KMS-11 (cell line): ENCODE measurements around the gene NCOR2.

Experiments
- H2AFZ ChIP-seq: fragments of 200-600 bp; sonication (generic); 2 replicates; pipeline ENCODE4 v1.6.1; 2016; ENCODE audit warnings: antibody characterized with exemption, mixed run types, low read depth
- H3K27ac ChIP-seq: fragments of 200-600 bp; sonication (generic); 2 replicates; pipeline ENCODE4 v1.6.1; 2016; ENCODE audit warnings: mild to moderate bottlenecking, mixed run types
- H3K27me3 ChIP-seq: fragments of 200-600 bp; sonication (generic); 2 replicates; pipeline ENCODE4 v1.6.1; 2017; ENCODE audit warnings: mild to moderate bottlenecking, low read depth, mixed run types, moderate library complexity; ENCODE audit not compliant: insufficient read depth
- H3K36me3 ChIP-seq: fragments of 200-600 bp; sonication (generic); 2 replicates; pipeline ENCODE4 v1.6.1; 2017; ENCODE audit warnings: mild to moderate bottlenecking, mixed run types; ENCODE audit not compliant: insufficient read depth
- H3K4me1 ChIP-seq: fragments of 200-600 bp; sonication (generic); 2 replicates; pipeline ENCODE4 v1.6.1; 2016; ENCODE audit warnings: mild to moderate bottlenecking, low read depth, mixed run types; ENCODE audit not compliant: poor library complexity, severe bottlenecking
- H3K4me2 ChIP-seq: fragments of 200-600 bp; sonication (generic); 2 replicates; pipeline ENCODE4 v1.7.0; 2016; ENCODE audit warnings: mild to moderate bottlenecking, mixed run types
- H3K4me3 ChIP-seq: fragments of 200-600 bp; sonication (generic); IDR thresholded peaks from 2 replicates; pipeline ENCODE4 v1.6.1; 2017; ENCODE audit warnings: low read depth, low read length, mixed read lengths; ENCODE audit not compliant: insufficient read depth
- H3K79me2 ChIP-seq: fragments of 200-600 bp; sonication (generic); 2 replicates; pipeline ENCODE4 v1.6.1; 2016; ENCODE audit warnings: low read depth, mixed run types; ENCODE audit not compliant: insufficient read depth
- H3K9ac ChIP-seq: fragments of 200-600 bp; sonication (generic); 2 replicates; pipeline ENCODE4 v1.6.1; 2016; ENCODE audit warnings: mild to moderate bottlenecking, mixed run types
- H4K20me1 ChIP-seq: fragments of 200-600 bp; sonication (generic); 2 replicates; pipeline ENCODE4 v1.6.1; 2016; ENCODE audit warnings: mild to moderate bottlenecking, mixed run types; ENCODE audit not compliant: insufficient read depth
- CTCF ChIP-seq: fragments of 200-600 bp; sonication (generic); conservative IDR thresholded peaks from 2 replicates; pipeline ENCODE4 v1.6.1; 2017; ENCODE audit warnings: low read depth, mild to moderate bottlenecking, antibody characterized with exemption, low read length, moderate library complexity, mixed read lengths

Gene NCOR2

GRCh38 chr12:124525927-124526692, 41.3 kb downstream of the NCOR2 start:
- H3K79me2 ChIP-seq = no peaks in the 10 kb centered on the region; the same call in 1 of the 2 replicates
- no peaks in the 10 kb centered on the region for H3K4me1 ChIP-seq
- H4K20me1 ChIP-seq = no peaks in the 10 kb centered on the region
- H3K36me3 ChIP-seq = no peaks in the 10 kb centered on the region
- H2AFZ ChIP-seq = no peak overlapping the region
- no peak overlapping the region for H3K4me3 ChIP-seq
- TF ChIP-seq CTCF = no peak
- no peak overlapping the region for H3K27ac ChIP-seq
- H3K9ac ChIP-seq = no peak overlapping the region
- H3K4me2 ChIP-seq = no peak overlapping the region
- no peaks in the 10 kb centered on the region for H3K27me3 ChIP-seq

GRCh38 chr12:124525455-124525854, 42.0 kb downstream of the NCOR2 start:
- no peaks in the 10 kb centered on the region for H3K27me3 ChIP-seq
- no peak overlapping the region for H2AFZ ChIP-seq
- H3K4me2 ChIP-seq = no peak overlapping the region
- no peak overlapping the region for H3K27ac ChIP-seq
- H4K20me1 ChIP-seq = no peaks in the 10 kb centered on the region
- no peaks in the 10 kb centered on the region for H3K36me3 ChIP-seq
- no peak overlapping the region for H3K4me3 ChIP-seq
- no peak overlapping the region for H3K9ac ChIP-seq
- H3K4me1 ChIP-seq = no peaks in the 10 kb centered on the region
- H3K79me2 ChIP-seq = no peaks in the 10 kb centered on the region; the same call in 1 of the 2 replicates
- no peak for TF ChIP-seq CTCF

GRCh38 chr12:124524231-124524925, 43.0 kb downstream of the NCOR2 start:
- Histone ChIP-seq H3K9ac (no peak overlapping the region), H3K27me3 (no peaks in the 10 kb centered on the region), H3K36me3 (no peaks in the 10 kb centered on the region), H3K27ac (no peak overlapping the region), H3K79me2 (no peaks in the 10 kb centered on the region; the same call in 1 of the 2 replicates), H2AFZ (no peak overlapping the region), H3K4me3 (no peak overlapping the region), H3K4me1 (no peaks in the 10 kb centered on the region), H3K4me2 (no peak overlapping the region), H4K20me1 (no peaks in the 10 kb centered on the region)
- TF ChIP-seq CTCF = no peak

- Histone ChIP-seq H3K4me2 (no peak overlapping the region), H4K20me1 (no peaks in the 10 kb centered on the region), H3K9ac (no peak overlapping the region), H2AFZ (no peak overlapping the region), H3K36me3 (no peaks in the 10 kb centered on the region), H3K79me2 (no peaks in the 10 kb centered on the region; the same call in 1 of the 2 replicates), H3K27me3 (no peaks in the 10 kb centered on the region), H3K4me1 (no peaks in the 10 kb centered on the region), H3K27ac (no peak overlapping the region), H3K4me3 (no peak overlapping the region)
- TF ChIP-seq CTCF = no peak
Measured at GRCh38 chr12:124523071-124523470, 44.3 kb downstream of the NCOR2 start.
